Body of pancreas (tissue), 4 donors: Measurements from ENCODE around the gene HOXD10. TPM values are rescaled to one million over a fixed set of nuclear protein-coding genes. Genes with fewer than 3 reads are reported as not detected.

Experiments
- ATAC-seq: fragments of 150-250 bp; one replicate; pipeline ENCODE4 v1.9.1; 2016
- DNase-seq, 4 donors: peaks; one replicate each; pipeline ENCODE4 v3.0.0-alpha.2; 2019
- H3K27ac ChIP-seq, 4 donors: fragments of 200-600 bp; sonication (generic); 1 replicate in 3 of 4; 2 replicates in 1 of 4; pipeline versions ENCODE4 v1.5.1 to v1.6.1; 2016 to 2019; ENCODE audit warnings: mild to moderate bottlenecking in 1 of 4, mixed read lengths in 1 of 4, moderate library complexity in 1 of 4
- H3K27me3 ChIP-seq, 2 donors: fragments of 200-600 bp; sonication (generic); one replicate each; pipeline ENCODE4 v1.6.0; 2016; ENCODE audit warnings: mild to moderate bottlenecking in 1 of 2
- H3K36me3 ChIP-seq, 2 donors: fragments of 200-600 bp; sonication (generic); replicated peaks in 1 of 2; 2 replicates each; pipeline ENCODE4 v1.5.1; 2016; ENCODE audit warnings: low read depth in 2 of 2; ENCODE audit not compliant: insufficient read depth in 1 of 2
- H3K4me1 ChIP-seq: fragments of 200-600 bp; sonication (generic); one replicate; pipeline ENCODE4 v1.6.0; 2016
- H3K4me3 ChIP-seq, 2 donors: fragments of 200-600 bp; sonication (generic); 1 replicate in 1 of 2; 2 replicates in 1 of 2; pipeline ENCODE4 v1.5.1; 2016 to 2019
- H3K9me3 ChIP-seq, 3 donors: fragments of 200-600 bp; sonication (generic); 1 replicate in 2 of 3; 2 replicates in 1 of 3; pipeline ENCODE4 v1.5.1; 2016
- POLR2A ChIP-seq, 3 donors: fragments of 450-650 bp; IDR thresholded peaks; one replicate each; pipeline ENCODE4 v1.6.1; 2016; ENCODE audit warnings: antibody characterized with exemption in 3 of 3, mild to moderate bottlenecking in 2 of 3
- WGBS, 2 donors: methylation state at CpG; one replicate each; pipeline ENCODE4 v1.1.5; 2017; 5-methylcytosine and 5-hydroxymethylcytosine counted together
- intact Hi-C: fragments of 100-400 bp; cut with DNase I; formaldehyde crosslinking; loops from one replicate; pipeline ENCODE4 v1.15.1; 2023
- total RNA-seq, 2 donors: library from RNA; depleted of rRNA; stranded (reverse); fragments of >200 nt; gene quantifications; one replicate each; pipeline ENCODE4 v1.1.0, GENCODE V29; 2016
- TF ChIP-seq, protein P1 (sequence below), 7 experiments: fragments of 450-650 bp in 4 of 7; fragments of 200-600 bp in 3 of 7; sonication (generic) in 3 of 7; IDR thresholded peaks; one replicate each; pipeline ENCODE4 v1.5.1; 2016 to 2019; ENCODE audit warnings: antibody characterized with exemption in 7 of 7

HOXD10 gene
- total RNA-seq, 2 donors from 2014 or later = 0.26 TPM; not detected in 1

DNA sequence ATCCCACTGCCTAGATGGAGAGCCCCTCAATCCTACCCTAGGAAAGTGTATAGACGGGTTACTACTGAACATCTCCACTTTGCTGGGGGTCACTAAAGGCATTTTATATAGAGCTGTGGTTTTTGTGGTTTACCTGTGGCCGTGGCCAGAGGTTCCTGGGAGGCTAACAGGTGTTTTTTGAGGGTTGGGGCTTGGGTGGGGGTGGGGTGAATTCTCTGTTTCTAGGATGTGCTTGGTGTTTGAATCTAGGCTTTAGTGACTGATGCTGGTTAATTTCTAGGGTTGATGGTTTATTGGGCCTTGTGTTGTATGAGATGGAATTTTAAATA is 20.6 kb downstream of the HOXD10 start:
- DNase-seq (no peak), ATAC-seq (no peak)
- peaks cover 26% of the 10 kb centered on the region for H3K4me1 ChIP-seq
- no peak overlapping the region for H3K27ac ChIP-seq
- H3K27me3 ChIP-seq = peaks cover 0 to 61% of the 10 kb centered on the region in 2 donors
- TF ChIP-seq POLR2A (IDR thresholded peaks at IDR 0.05) = no peak
- TF ChIP-seq, protein P1, sequence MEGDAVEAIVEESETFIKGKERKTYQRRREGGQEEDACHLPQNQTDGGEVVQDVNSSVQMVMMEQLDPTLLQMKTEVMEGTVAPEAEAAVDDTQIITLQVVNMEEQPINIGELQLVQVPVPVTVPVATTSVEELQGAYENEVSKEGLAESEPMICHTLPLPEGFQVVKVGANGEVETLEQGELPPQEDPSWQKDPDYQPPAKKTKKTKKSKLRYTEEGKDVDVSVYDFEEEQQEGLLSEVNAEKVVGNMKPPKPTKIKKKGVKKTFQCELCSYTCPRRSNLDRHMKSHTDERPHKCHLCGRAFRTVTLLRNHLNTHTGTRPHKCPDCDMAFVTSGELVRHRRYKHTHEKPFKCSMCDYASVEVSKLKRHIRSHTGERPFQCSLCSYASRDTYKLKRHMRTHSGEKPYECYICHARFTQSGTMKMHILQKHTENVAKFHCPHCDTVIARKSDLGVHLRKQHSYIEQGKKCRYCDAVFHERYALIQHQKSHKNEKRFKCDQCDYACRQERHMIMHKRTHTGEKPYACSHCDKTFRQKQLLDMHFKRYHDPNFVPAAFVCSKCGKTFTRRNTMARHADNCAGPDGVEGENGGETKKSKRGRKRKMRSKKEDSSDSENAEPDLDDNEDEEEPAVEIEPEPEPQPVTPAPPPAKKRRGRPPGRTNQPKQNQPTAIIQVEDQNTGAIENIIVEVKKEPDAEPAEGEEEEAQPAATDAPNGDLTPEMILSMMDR (IDR thresholded peaks at IDR 0.05) = no peak
- 12% methylated on average over 2 of the region's 2 CpGs for WGBS, 2 donors
- intact Hi-C loops = no loop called here
- H3K36me3 ChIP-seq = no peaks in the 10 kb centered on the region
- no peaks in the 10 kb centered on the region for H3K9me3 ChIP-seq
- no peak overlapping the region for H3K4me3 ChIP-seq

DNA sequence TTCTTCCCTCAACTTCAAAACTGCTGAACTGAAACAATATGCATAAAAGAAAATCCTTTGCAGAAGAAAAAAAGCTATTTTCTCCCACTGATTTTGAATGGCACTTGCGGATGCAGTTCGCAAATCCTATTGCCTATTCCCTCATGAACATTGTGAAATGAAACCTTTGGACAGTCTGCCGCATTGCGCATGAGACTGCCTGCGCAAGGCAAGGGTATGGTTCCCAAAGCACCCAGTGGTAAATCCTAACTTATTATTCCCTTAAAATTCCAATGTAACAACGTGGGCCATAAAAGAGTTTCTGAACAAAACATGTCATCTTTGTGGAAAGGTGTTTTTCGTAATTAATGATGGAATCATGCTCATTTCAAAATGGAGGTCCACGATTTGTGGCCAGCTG is 21.3 kb downstream of the HOXD10 start:
- Histone ChIP-seq H3K4me3 (no peak overlapping the region), H3K4me1 (peaks cover 26% of the 10 kb centered on the region), H3K9me3 (no peaks in the 10 kb centered on the region), H3K36me3 (no peaks in the 10 kb centered on the region), H3K27me3 (peaks cover 0 to 55% of the 10 kb centered on the region in 2 donors), H3K27ac (no peak overlapping the region)
- TF ChIP-seq, protein P1 (IDR thresholded peaks at IDR 0.05) = no peak
- TF ChIP-seq POLR2A (IDR thresholded peaks at IDR 0.05) = no peak
- 31 to 37% methylated on average over 8 of the region's 8 CpGs for WGBS, 2 donors
- DNase-seq (no peak), ATAC-seq (no peak)
- intact Hi-C loops = no loop called here

GRCh38 chr2:176138526-176138922 is 21.9 kb downstream of the HOXD10 start:
- Histone ChIP-seq H3K9me3 (no peaks in the 10 kb centered on the region), H3K36me3 (no peaks in the 10 kb centered on the region), H3K27me3 (peaks cover 0 to 55% of the 10 kb centered on the region in 2 donors), H3K4me1 (peaks cover 26% of the 10 kb centered on the region), H3K27ac (no peak overlapping the region), H3K4me3 (no peak overlapping the region)
- WGBS, 2 donors = 9 to 12% methylated on average over 14 of the region's 14 CpGs
- intact Hi-C loops = no loop called here
- TF ChIP-seq, protein P1 (IDR thresholded peaks at IDR 0.05) = no peak
- TF ChIP-seq POLR2A (IDR thresholded peaks at IDR 0.05) = no peak
- DNase-seq (no peak), ATAC-seq (no peak)

- DNase-seq (no peak), ATAC-seq (no peak)
- intact Hi-C loops = no loop called here
- H3K36me3 ChIP-seq = no peaks in the 10 kb centered on the region
- H3K9me3 ChIP-seq = no peaks in the 10 kb centered on the region
- TF ChIP-seq, protein P1 (IDR thresholded peaks at IDR 0.05) = no peak
- peaks cover 0 to 50% of the 10 kb centered on the region in 2 donors for H3K27me3 ChIP-seq
- no peak overlapping the region for H3K27ac ChIP-seq
- peaks cover 26% of the 10 kb centered on the region for H3K4me1 ChIP-seq
- no peak overlapping the region for H3K4me3 ChIP-seq
- WGBS, 2 donors = 10 to 20% methylated on average over 28 of the region's 28 CpGs
Measured at GRCh38 chr2:176138923-176139660, 22.5 kb downstream of the HOXD10 start.
